Astrocyte (in vitro differentiated cells and primary cell): ENCODE measurements around the gene MC4R. TPM values are rescaled to one million over a fixed set of nuclear protein-coding genes. Genes with fewer than 3 reads are reported as not detected.

ENCODE experiments used
- DNase-seq: peaks from one replicate; pipeline ENCODE4 v3.0.0-alpha.2; 2010; ENCODE audit warnings: low read depth
- FAIRE-seq: peaks from 2 replicates; lab custom pipeline; 2011; peaks lifted over from hg19 to GRCh38; lab: Jason Lieb, UNC
- H2AFZ ChIP-seq: 2 replicates; pipeline ENCODE4 v1.6.0; 2012; ENCODE audit warnings: low read depth, low read length, inconsistent platforms
- H3K27ac ChIP-seq: 2 replicates; pipeline ENCODE4 v1.5.1; 2011; ENCODE audit warnings: low read depth, low read length, inconsistent platforms
- H3K27me3 ChIP-seq: 2 replicates; pipeline ENCODE4 v1.6.0; 2011; ENCODE audit warnings: low read length, inconsistent platforms; ENCODE audit not compliant: insufficient read depth
- H3K36me3 ChIP-seq: 2 replicates; pipeline ENCODE4 v1.5.1; 2011; ENCODE audit warnings: low read length, inconsistent platforms; ENCODE audit not compliant: insufficient read depth
- H3K4me1 ChIP-seq: 2 replicates; pipeline ENCODE4 v1.5.1; 2011; ENCODE audit warnings: low read length, inconsistent platforms; ENCODE audit not compliant: insufficient read depth
- H3K4me2 ChIP-seq: 2 replicates; pipeline ENCODE4 v1.6.0; 2012; ENCODE audit warnings: low read length, inconsistent platforms
- H3K4me3 ChIP-seq: 2 replicates; pipeline ENCODE4 v1.5.1; 2011; ENCODE audit warnings: low read depth, mild to moderate bottlenecking, low read length, inconsistent platforms; ENCODE audit not compliant: insufficient read depth
- H3K79me2 ChIP-seq: 2 replicates; pipeline ENCODE4 v1.6.0; 2012; ENCODE audit warnings: mild to moderate bottlenecking, low read length, inconsistent platforms; ENCODE audit not compliant: insufficient read depth
- H3K9ac ChIP-seq: 2 replicates; pipeline ENCODE4 v1.6.0; 2012; ENCODE audit warnings: mild to moderate bottlenecking, low read length, inconsistent platforms
- H3K9me3 ChIP-seq: 2 replicates; pipeline ENCODE4 v1.5.1; 2012; ENCODE audit warnings: low read depth, mild to moderate bottlenecking, low read length, inconsistent platforms; ENCODE audit not compliant: insufficient read depth
- H4K20me1 ChIP-seq: 2 replicates; pipeline ENCODE4 v1.6.0; 2012; ENCODE audit warnings: low read length, inconsistent platforms; ENCODE audit not compliant: insufficient read depth
- H3K27ac Mint-ChIP-seq: one replicate; pipeline ENCODE4 v1.8.0; 2021; ENCODE audit warnings: mild to moderate bottlenecking, mixed read lengths; ENCODE audit not compliant: unreplicated experiment
- H3K27me3 Mint-ChIP-seq: one replicate; pipeline ENCODE4 v1.8.0; 2021; ENCODE audit warnings: low read depth, mixed read lengths; ENCODE audit not compliant: unreplicated experiment
- H3K36me3 Mint-ChIP-seq: one replicate; pipeline ENCODE4 v1.8.0; 2021; ENCODE audit warnings: low read depth, mixed read lengths; ENCODE audit not compliant: unreplicated experiment
- H3K4me1 Mint-ChIP-seq: one replicate; pipeline ENCODE4 v1.8.0; 2021; ENCODE audit warnings: low read depth, mixed read lengths; ENCODE audit not compliant: unreplicated experiment
- H3K4me3 Mint-ChIP-seq: one replicate; pipeline ENCODE4 v1.8.0; 2021; ENCODE audit warnings: mild to moderate bottlenecking, moderate library complexity, mixed read lengths; ENCODE audit not compliant: unreplicated experiment
- H3K9me3 Mint-ChIP-seq: one replicate; pipeline ENCODE4 v1.8.0; 2021; ENCODE audit warnings: mild to moderate bottlenecking, mixed read lengths; ENCODE audit not compliant: unreplicated experiment
- EZH2 ChIP-seq: IDR thresholded peaks from 2 replicates; pipeline ENCODE4 v1.6.1; 2012; ENCODE audit warnings: mild to moderate bottlenecking, low read length, inconsistent platforms; ENCODE audit not compliant: insufficient read depth
- total RNA-seq: library from RNA; stranded (reverse); gene quantifications from 2 replicates; pipeline ENCODE4 v1.2.1, GENCODE V29; 2021
- TF ChIP-seq, protein P1 (sequence below): IDR thresholded peaks from 2 replicates; pipeline ENCODE4 v1.5.1; 2011; ENCODE audit warnings: low read depth, mild to moderate bottlenecking, inconsistent platforms, low read length, moderate library complexity; ENCODE audit not compliant: insufficient read depth

The MC4R gene
- total RNA-seq, 1 donor from 2014 or later: not detected

DNA sequence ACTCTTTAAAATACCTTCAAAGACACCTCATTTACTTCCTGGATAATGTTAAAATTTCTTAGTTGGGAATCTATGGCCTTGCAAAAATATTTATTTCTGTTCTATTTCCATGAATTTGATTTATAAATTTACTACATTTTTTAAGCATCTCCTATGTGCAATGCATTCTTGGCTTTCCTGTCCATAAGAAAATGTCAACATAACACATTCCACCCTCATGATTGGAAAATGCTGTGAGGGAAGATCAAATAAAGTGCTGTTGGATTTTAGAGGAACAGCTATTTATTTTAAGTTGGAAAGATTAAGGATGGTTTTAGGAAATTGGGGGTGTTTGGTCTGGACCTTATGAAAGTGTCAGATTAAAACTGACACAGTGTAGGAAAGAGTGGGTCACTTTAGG is 45.4 kb upstream of the MC4R start:
- Mint-ChIP-seq H3K4me3 (no peak overlapping the region), H3K4me1 (no peaks in the 10 kb centered on the region), H3K36me3 (no peaks in the 10 kb centered on the region), H3K27ac (no peak overlapping the region), H3K9me3 (no peaks in the 10 kb centered on the region), H3K27me3 (no peaks in the 10 kb centered on the region)
- Histone ChIP-seq H3K9me3 (no peaks in the 10 kb centered on the region), H3K36me3 (no peaks in the 10 kb centered on the region), H3K4me2 (no peak overlapping the region), H2AFZ (no peak overlapping the region), H3K27me3 (no peaks in the 10 kb centered on the region), H3K79me2 (no peaks in the 10 kb centered on the region), H4K20me1 (no peaks in the 10 kb centered on the region), H3K9ac (no peak overlapping the region), H3K27ac (no peak overlapping the region), H3K4me1 (no peaks in the 10 kb centered on the region), H3K4me3 (no peak overlapping the region)
- DNase-seq (no peak), FAIRE-seq (no peak)
- no peak for TF ChIP-seq EZH2
- TF ChIP-seq, protein P1, sequence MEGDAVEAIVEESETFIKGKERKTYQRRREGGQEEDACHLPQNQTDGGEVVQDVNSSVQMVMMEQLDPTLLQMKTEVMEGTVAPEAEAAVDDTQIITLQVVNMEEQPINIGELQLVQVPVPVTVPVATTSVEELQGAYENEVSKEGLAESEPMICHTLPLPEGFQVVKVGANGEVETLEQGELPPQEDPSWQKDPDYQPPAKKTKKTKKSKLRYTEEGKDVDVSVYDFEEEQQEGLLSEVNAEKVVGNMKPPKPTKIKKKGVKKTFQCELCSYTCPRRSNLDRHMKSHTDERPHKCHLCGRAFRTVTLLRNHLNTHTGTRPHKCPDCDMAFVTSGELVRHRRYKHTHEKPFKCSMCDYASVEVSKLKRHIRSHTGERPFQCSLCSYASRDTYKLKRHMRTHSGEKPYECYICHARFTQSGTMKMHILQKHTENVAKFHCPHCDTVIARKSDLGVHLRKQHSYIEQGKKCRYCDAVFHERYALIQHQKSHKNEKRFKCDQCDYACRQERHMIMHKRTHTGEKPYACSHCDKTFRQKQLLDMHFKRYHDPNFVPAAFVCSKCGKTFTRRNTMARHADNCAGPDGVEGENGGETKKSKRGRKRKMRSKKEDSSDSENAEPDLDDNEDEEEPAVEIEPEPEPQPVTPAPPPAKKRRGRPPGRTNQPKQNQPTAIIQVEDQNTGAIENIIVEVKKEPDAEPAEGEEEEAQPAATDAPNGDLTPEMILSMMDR: no peak

DNA sequence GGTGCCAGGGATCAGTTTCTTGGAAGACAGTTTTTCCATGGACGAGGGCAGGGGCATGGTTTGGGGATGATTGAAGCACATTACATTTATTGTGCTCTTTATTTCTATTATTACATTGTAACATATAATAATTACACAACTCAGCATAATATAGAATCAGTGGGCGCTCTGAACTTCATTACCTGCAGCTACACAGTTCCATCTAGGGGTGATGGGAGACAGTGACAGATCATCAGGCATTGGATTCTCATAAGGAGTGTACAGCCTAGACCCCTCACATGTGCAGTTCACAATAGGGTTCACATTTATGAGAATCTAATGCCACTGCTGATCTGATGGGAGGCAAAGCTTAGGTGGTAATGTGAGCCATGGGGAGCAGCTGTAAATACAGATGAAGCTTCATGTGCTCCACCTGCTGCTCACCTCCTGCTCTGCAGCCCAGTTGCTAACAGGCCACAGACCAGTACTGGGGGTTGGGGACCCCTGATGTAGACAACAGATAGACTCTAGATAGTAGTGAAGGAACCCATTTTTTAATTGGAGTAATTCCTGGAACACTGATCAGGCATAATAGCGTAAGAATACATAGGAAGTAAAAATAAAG is 41.5 kb upstream of the MC4R start:
- H3K9ac ChIP-seq: no peak overlapping the region
- DNase-seq (no peak), FAIRE-seq (no peak)
- H3K9me3 Mint-ChIP-seq: no peaks in the 10 kb centered on the region
- H3K36me3 Mint-ChIP-seq: no peaks in the 10 kb centered on the region
- H2AFZ ChIP-seq: no peak overlapping the region
- TF ChIP-seq EZH2: no peak
- TF ChIP-seq, protein P1: peak; percentile 38
- H3K27me3 ChIP-seq: no peaks in the 10 kb centered on the region
- H4K20me1 ChIP-seq: no peaks in the 10 kb centered on the region
- H3K27me3 Mint-ChIP-seq: no peaks in the 10 kb centered on the region
- no peaks in the 10 kb centered on the region for H3K36me3 ChIP-seq
- H3K27ac Mint-ChIP-seq: no peak overlapping the region
- no peak overlapping the region for H3K4me2 ChIP-seq
- no peaks in the 10 kb centered on the region for H3K4me1 ChIP-seq
- H3K79me2 ChIP-seq: no peaks in the 10 kb centered on the region
- no peak overlapping the region for H3K4me3 Mint-ChIP-seq
- H3K9me3 ChIP-seq: no peaks in the 10 kb centered on the region
- no peaks in the 10 kb centered on the region for H3K4me1 Mint-ChIP-seq
- H3K27ac ChIP-seq: no peak overlapping the region
- no peak overlapping the region for H3K4me3 ChIP-seq

- Mint-ChIP-seq H3K36me3 (no peaks in the 10 kb centered on the region), H3K27me3 (no peaks in the 10 kb centered on the region), H3K9me3 (no peaks in the 10 kb centered on the region), H3K4me3 (no peak overlapping the region), H3K4me1 (no peaks in the 10 kb centered on the region), H3K27ac (no peak overlapping the region)
- Histone ChIP-seq H3K4me1 (no peaks in the 10 kb centered on the region), H3K9ac (no peak overlapping the region), H3K79me2 (no peaks in the 10 kb centered on the region), H3K9me3 (no peaks in the 10 kb centered on the region), H2AFZ (no peak overlapping the region), H3K27me3 (no peaks in the 10 kb centered on the region), H3K4me2 (no peak overlapping the region), H3K4me3 (no peak overlapping the region), H4K20me1 (no peaks in the 10 kb centered on the region), H3K36me3 (no peaks in the 10 kb centered on the region), H3K27ac (no peak overlapping the region)
- TF ChIP-seq EZH2: no peak
- TF ChIP-seq, protein P1: no peak
- FAIRE-seq (no peak), DNase-seq (no peak)
Observed at GRCh38 chr18:60411715-60412114, 39.1 kb upstream of the MC4R start.
